Fibroblast of mammary gland (primary cell): Measurements from ENCODE around the gene SLC25A21.

Experiments
- DNase-seq: peaks from one replicate; pipeline ENCODE4 v3.0.0-alpha.2; 2010; ENCODE audit warnings: low read depth
- H3K4me3 ChIP-seq: 2 replicates; pipeline ENCODE4 v1.5.1; 2011; ENCODE audit warnings: low read depth, mild to moderate bottlenecking, low read length, moderate library complexity; ENCODE audit not compliant: control insufficient read depth
- TF ChIP-seq, protein P1 (sequence below): conservative IDR thresholded peaks from 2 replicates; pipeline ENCODE4 v1.5.1; 2011; ENCODE audit warnings: low read depth, low read length, inconsistent platforms; ENCODE audit not compliant: control insufficient read depth, insufficient read depth

Gene SLC25A21

DNA sequence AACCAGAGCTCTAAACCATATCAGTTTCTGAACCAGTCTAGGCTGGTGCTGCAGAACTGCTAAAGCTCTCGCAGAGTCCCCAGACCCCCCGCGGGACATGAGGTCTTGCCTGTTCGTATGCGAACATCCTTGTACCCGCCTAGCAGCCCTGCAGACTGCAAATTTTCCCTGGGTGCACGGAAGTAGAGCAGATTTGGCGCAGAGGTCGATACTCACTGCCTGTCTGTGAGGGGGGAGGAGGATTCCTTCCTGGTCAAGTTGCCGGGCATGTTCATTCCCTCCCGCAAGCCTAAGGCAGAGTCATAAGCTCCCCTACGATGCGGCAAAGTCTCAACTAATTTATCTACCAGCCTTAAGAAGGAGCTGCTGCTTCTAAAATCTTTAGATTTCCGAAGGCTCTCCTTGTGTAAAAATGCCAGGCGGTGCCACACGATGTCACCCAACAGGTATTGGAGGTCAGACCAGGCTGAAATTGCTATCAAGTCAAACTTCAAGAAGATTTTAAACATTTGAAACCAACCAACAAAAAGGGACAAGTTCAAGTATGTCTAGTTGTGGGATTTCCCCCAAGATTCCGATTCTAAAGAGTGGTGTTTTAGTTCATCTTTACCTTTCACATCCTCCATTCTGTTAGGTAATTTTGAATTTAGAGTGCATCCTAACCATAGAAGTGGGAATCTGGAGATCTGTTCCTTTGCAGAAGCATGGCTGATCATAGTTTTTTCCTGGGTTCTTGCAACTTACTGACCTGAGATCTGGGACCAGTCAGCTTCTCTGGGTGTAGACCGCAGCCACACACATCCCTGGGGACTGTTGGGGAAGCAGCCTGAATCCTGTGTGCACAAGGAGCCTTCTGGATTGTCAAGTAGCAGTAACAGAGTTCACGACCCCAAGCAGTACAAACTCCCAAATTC is 512.3 kb downstream of the SLC25A21 start:
- TF ChIP-seq, protein P1, sequence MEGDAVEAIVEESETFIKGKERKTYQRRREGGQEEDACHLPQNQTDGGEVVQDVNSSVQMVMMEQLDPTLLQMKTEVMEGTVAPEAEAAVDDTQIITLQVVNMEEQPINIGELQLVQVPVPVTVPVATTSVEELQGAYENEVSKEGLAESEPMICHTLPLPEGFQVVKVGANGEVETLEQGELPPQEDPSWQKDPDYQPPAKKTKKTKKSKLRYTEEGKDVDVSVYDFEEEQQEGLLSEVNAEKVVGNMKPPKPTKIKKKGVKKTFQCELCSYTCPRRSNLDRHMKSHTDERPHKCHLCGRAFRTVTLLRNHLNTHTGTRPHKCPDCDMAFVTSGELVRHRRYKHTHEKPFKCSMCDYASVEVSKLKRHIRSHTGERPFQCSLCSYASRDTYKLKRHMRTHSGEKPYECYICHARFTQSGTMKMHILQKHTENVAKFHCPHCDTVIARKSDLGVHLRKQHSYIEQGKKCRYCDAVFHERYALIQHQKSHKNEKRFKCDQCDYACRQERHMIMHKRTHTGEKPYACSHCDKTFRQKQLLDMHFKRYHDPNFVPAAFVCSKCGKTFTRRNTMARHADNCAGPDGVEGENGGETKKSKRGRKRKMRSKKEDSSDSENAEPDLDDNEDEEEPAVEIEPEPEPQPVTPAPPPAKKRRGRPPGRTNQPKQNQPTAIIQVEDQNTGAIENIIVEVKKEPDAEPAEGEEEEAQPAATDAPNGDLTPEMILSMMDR, result no peak
- no peak overlapping the region for H3K4me3 ChIP-seq
- DNase-seq, result no peak

DNA sequence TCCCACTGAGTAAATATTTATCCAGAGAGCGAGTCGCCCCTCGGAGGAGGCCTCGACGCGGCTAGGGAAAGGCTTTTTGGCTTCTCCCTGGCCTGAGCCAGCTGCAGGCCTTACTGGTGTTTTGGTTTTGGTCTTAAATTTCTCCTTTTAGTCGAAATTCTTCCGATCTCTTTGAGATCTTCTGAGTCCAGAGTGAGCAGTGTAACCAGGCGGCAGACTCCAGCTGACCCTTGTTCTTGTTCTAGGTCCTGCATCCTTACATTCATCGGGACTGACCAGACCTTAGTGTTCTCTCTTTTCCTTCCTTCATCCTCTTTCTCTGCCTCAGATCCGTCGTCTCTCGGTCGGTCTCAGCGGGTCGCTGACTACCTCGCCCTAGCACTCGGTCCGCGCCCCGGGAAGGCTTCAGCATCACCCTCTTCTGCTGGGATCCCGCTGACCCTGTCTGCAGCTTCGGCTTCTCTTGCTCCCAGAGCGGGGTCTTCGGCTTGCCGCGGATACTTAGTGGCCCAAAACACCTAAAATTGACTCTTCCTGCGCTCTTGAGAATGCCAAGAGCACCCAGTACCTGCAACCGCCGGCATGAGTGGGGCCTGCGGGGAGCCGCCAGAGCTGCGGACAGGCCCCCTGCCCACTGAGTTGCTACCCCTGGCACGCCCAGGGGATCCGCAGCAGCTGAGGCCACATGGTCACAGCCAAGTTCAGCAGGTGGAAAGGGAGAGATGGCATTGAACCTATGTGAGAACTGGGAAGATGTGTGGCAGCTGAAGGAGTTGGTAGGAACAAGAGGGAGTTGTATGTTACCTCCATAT is 513.2 kb downstream of the SLC25A21 start:
- no peak overlapping the region for H3K4me3 ChIP-seq
- TF ChIP-seq, protein P1, result no peak
- DNase-seq, result no peak

DNA sequence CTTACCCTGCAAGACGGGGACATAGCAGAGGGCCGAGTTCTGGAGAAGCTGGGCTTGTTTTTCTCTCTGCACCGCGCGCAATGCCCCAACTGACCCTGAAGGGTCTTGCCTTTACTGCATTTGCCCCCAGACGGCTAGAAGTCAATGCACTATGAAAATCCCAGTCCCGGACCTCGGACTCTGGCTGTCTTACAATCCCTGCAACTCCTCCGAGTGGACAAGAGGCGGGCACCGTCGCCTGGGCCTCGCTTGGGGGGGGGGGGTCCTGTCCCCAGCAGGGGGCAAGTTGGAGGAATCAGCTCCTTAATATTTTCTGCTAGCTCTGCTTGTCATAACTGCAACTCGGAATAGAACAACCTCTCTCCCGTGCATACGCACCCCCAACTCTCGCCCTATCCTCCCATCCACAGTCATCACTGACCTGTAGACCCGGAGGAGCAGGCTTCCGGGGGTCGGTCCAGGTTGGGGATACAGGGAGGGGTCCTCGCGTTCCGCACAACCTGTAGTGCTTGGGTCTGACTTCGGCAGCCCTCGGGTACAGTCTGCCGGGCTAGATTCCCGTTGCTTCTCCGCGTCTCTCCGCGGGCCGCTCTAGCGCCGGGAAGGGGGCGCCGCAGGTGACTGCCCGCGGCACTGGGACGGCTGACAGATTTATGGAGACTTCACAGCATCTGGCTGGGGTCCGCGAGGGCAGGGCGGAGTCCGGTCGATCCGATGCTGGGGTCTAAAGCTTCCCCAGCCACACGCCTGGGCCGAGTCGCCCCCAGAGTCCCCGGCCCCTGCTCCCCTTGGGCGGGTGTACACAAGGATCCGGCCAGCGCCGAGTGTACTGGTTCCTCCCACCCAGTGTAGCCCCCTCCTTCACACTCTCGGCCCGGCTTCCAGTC is 514.0 kb downstream of the SLC25A21 start:
- no peak for DNase-seq
- no peak overlapping the region for H3K4me3 ChIP-seq
- TF ChIP-seq, protein P1, result no peak

DNA sequence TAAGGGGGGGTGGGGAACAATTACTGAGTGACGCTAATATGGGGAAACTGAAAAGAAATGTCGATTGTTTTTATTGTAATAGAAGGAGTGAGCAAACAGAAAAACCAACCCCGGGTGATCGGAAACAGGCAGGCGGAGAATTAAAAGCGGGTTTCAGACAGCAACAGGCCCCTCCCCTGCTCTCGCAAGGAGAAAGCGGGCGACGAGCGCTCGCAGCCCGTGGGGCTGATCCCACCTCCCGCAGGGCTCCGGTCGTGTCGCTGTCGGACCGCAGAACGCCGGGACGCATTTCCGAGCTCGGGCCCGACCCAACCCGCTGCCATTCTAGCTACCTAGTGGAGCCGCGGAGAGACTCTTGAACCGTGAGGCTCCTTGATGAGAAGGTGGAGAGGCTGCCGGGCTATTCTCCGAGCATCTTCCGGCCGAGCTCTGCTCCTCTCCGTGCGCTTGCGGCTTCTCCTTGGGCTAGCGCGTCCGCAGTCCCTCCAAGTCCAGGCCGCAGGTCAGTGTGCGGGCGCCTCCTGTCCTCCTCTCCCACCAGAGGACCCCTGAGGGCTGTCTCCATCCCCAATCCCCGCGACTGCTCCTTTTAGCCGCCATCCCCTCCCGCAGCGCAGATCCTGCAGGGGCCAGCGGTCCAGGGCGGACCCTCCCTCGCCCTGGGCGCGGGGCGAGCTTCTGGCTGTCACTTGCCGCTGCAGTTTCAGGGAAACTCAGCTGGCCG is 514.8 kb downstream of the SLC25A21 start:
- TF ChIP-seq, protein P1, result no peak
- no peak overlapping the region for H3K4me3 ChIP-seq

DNA sequence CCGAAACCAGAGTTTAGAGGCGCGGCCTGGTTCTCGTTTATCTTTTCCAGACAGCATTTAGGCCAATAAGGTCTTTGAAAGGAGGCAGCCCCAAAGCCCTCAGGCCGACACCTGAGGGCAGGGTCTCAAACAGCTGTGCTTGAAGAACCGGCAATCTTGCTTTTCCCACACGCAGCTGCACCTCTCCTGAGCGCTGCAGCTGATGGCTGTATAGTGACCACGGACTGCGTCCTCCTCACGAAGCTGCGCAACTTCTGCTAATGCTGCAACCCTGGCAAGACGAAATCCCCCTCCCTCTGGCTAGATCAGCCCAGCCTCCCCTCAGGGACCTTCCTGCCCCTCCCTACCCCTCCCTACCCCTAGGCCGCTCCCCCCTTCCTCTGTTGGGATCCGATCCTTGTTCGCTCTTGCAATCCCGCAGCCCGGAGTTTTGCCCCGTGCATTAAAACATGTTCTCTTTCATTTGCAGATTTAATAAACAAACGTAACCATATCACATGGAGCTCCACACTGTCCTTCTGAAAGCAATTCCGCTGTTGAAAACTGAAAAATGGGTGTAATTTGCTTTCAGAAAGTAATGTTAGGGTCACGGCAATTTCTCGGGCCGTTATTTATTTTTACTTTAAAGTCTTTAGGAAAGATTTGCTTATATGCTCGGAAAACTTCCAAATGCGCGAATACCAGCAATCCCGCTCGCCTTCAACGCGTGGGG is 515.6 kb downstream of the SLC25A21 start:
- H3K4me3 ChIP-seq, result no peak overlapping the region
- TF ChIP-seq, protein P1, result no peak
- no peak for DNase-seq

More for the DNA sequence above, 514.8 kb downstream of the SLC25A21 start:
- DNase-seq, result peak; percentile 6
